Measurements from ENCODE around the gene MUC22. TPM values are rescaled to one million over a fixed set of nuclear protein-coding genes. Genes with fewer than 3 reads are reported as not detected.
A peak's percentile ranks its signal among the peaks of the same experiment; 100 is the strongest.

Gene MUC22
- total RNA-seq, 1 donor from 2014 or later, result 0.06 TPM

DNA sequence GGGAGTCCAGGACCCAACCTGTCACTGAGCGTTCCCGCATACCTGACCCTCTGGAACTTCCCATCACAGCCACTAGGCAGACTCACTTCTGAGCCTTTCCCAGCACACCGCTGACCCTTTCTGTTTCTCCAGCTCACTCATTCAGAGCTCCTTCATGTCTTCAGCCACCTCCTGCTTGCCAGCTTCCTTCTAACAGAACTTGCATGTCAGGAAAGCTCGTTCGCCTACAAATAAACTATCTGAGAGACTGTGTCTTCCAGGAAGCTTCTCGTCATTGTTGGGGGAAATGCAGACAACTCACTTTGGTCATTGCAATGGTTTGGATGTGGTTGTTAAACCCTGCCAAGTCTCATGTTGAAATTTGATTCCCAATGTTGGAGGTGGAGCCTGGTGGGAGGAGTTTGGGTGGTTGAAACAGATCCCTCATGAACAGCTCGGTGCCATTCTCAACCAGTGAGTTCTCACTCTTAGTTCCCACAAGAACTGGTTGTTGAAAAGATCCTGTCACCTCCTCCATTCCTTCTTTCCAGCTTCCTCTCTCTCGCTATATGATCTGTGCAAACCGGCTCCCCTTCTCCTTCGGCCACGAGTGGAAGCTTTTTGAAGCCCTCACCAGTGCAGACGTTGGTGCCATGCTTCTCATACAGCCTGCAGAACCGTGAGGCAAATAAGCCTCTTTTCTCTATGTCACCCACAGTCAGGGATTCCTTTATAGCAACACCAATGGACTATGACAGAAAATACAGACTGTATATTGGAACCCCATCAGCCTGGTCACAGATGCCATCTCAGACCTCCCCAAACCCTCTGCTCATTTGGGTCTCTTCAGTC is 28.1 kb upstream of the MUC22 start:
- TF ChIP-seq, protein P1, sequence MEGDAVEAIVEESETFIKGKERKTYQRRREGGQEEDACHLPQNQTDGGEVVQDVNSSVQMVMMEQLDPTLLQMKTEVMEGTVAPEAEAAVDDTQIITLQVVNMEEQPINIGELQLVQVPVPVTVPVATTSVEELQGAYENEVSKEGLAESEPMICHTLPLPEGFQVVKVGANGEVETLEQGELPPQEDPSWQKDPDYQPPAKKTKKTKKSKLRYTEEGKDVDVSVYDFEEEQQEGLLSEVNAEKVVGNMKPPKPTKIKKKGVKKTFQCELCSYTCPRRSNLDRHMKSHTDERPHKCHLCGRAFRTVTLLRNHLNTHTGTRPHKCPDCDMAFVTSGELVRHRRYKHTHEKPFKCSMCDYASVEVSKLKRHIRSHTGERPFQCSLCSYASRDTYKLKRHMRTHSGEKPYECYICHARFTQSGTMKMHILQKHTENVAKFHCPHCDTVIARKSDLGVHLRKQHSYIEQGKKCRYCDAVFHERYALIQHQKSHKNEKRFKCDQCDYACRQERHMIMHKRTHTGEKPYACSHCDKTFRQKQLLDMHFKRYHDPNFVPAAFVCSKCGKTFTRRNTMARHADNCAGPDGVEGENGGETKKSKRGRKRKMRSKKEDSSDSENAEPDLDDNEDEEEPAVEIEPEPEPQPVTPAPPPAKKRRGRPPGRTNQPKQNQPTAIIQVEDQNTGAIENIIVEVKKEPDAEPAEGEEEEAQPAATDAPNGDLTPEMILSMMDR (conservative IDR thresholded peaks at IDR 0.05; ENCODE audit: low read depth, low read length), result peak; percentile 54
- H3K4me3 ChIP-seq (ENCODE audit: low read depth, low read length), result peak overlapping the region; percentile 37
- no peak for DNase-seq (ENCODE audit: low read depth)

DNA sequence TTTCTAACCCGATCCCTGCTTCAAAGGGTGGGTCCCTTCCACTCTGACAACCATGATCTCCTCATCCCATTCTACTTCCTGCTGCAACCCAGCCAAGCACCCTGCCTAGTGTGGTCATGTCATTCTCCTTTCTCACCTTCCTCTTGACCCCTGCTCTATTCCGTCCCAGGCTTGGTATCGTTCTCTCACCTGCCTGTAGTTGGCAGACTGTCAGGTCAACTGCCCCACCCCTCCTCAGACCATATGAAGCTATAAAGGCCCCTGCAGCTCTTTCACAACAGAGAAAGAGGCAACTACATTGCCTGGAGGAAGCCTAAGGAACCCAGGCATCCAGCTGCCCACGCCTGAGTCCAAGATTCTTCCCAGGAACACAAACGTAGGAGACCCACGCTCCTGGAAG is 26.8 kb upstream of the MUC22 start, which contains the start of gene MUC21:
Gene MUC21 (plus strand): TSS at position 280 of the 400 bp plus-strand sequence. CDS start 241 bp downstream, outside the sequence.
- no peak within 1 kb of the TSS for H3K4me3 ChIP-seq (ENCODE audit: low read depth, low read length)

DNA sequence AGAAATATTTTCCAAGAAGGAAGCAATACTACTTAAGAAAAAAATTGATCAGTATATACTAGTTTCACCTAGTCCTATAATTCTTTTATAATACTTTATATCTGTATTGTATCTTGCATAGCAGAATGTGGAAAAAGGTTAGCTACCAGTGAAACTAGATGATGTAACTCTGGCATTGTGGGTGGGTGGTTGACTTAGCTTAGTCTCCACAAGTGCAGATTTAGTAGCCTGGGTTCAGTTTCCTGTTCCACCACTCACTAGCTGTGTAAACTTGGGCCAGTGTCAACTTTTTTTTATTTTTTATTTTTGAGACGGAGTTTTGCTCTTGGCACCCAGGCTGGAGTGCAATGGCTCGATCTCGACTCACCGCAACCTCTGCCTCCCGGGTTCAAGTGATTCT is 24.8 kb upstream of the MUC22 start:
- no peak overlapping the region for H3K4me3 ChIP-seq (ENCODE audit: low read depth, low read length)
- no peak for DNase-seq (ENCODE audit: low read depth)
- TF ChIP-seq, protein P1 (conservative IDR thresholded peaks at IDR 0.05; ENCODE audit: low read depth, low read length), result no peak

More for the DNA sequence above, 26.8 kb upstream of the MUC22 start, which contains the start of gene MUC21:
- TF ChIP-seq, protein P1 (conservative IDR thresholded peaks at IDR 0.05; ENCODE audit: low read depth, low read length), result no peak
- DNase-seq (ENCODE audit: low read depth), result no peak

DNA sequence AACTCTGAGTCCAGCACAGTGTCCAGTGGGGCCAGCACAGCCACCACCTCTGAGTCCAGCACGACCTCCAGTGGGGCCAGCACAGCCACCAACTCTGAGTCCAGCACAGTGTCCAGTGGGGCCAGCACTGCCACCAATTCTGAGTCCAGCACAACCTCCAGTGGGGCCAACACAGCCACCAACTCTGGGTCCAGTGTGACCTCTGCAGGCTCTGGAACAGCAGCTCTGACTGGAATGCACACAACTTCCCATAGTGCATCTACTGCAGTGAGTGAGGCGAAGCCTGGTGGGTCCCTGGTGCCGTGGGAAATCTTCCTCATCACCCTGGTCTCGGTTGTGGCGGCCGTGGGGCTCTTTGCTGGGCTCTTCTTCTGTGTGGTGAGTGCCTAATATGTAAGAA is 23.0 kb upstream of the MUC22 start:
- DNase-seq (ENCODE audit: low read depth), result no peak
- TF ChIP-seq, protein P1 (conservative IDR thresholded peaks at IDR 0.05; ENCODE audit: low read depth, low read length), result no peak
- no peak overlapping the region for H3K4me3 ChIP-seq (ENCODE audit: low read depth, low read length)

DNA sequence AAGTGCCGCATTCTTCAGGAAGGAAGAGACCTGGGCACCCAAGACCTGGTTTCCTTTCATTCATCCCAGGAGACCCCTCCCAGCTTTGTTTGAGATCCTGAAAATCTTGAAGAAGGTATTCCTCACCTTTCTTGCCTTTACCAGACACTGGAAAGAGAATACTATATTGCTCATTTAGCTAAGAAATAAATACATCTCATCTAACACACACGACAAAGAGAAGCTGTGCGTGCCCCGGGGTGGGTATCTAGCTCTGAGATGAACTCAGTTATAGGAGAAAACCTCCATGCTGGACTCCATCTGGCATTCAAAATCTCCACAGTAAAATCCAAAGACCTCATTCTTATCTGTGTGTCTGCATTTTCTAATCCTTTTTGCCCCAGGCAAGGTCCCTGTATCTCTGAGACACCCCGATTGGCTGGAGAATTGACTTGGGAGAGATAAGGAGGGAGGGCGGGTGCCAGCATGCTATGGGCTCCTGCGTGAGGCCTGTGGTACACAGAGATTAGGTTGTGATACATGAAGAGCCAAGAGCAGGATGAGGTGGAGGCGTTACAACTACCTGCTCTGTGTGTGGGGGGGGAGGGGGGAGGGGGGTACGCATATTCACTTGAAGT is 22.0 kb upstream of the MUC22 start:
- TF ChIP-seq, protein P1 (conservative IDR thresholded peaks at IDR 0.05; ENCODE audit: low read depth, low read length), result no peak
- H3K4me3 ChIP-seq (ENCODE audit: low read depth, low read length), result no peak overlapping the region
- no peak for DNase-seq (ENCODE audit: low read depth)

DNA sequence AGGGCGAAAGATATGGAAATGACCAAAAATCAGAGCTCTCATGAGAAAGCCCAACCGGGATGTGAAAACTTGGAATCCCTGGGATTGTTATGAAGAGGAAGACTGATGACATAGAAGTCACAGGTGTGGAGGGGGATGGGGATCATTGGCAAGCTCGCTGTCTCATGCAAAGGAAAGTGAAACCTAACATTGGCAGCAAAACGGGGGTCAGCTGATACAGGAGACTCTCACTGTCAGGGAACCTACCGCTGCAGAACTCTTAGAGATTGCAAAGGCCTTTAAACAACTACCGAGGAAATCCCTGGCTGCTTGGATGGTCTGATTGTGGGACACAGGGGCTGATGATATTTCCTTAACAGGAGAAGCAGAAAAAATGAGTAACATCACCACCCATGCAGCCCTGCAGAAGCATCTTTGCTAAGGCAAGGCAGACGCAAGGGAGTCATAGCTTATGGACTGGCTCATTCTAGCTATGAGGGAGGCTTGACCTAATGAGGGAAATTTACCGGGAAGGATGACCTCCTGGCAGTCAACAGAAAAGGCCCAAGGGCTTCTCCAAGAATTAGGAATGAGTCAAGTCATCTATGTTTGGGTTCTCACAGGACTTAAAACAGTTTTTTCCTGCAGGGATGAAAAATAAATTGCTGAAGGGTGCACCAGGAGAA is 19.7 kb upstream of the MUC22 start:
- H3K4me3 ChIP-seq (ENCODE audit: low read depth, low read length), result no peak overlapping the region
- DNase-seq (ENCODE audit: low read depth), result no peak
- TF ChIP-seq, protein P1 (conservative IDR thresholded peaks at IDR 0.05; ENCODE audit: low read depth, low read length), result no peak

Data from epithelial cell of proximal tubule (primary cell).